ENCODE measurements around the gene ZBTB6. TPM values are rescaled to one million over a fixed set of nuclear protein-coding genes. Genes with fewer than 3 reads are reported as not detected.

The ZBTB6 gene
- total RNA-seq = 10 to 100 TPM in 2 of 5 donors, 1 to 10 TPM in 3; 2.9 to 21.3 (median 6.4) TPM
- 1 to 10 TPM; 2.3 to 4.9 (median 3.1) TPM for polyA plus RNA-seq
- long read RNA-seq, donor 1 = 0 reads
- long read RNA-seq, donor 2, full-length matches to known transcripts = 3 of 3 reads
- long read RNA-seq, donor 2, partial matches to known transcripts = 0 of 3 reads
- long read RNA-seq, donor 2, other reads (novel, unspliced or antisense) = 0 of 3 reads
- long read RNA-seq, donor 3, full-length matches to known transcripts = 3 of 3 reads
- long read RNA-seq, donor 3, partial matches to known transcripts = 0 of 3 reads
- long read RNA-seq, donor 3, other reads (novel, unspliced or antisense) = 0 of 3 reads
- long read RNA-seq, donor 4, full-length matches to known transcripts = 1 of 1 reads
- long read RNA-seq, donor 4, partial matches to known transcripts = 0 of 1 reads
- long read RNA-seq, donor 4, other reads (novel, unspliced or antisense) = 0 of 1 reads
- long read RNA-seq, donor 5 = 0 reads
- long read RNA-seq, donor 6, full-length matches to known transcripts = 3 of 3 reads
- long read RNA-seq, donor 6, partial matches to known transcripts = 0 of 3 reads
- long read RNA-seq, donor 6, other reads (novel, unspliced or antisense) = 0 of 3 reads
- long read RNA-seq, donor 7, full-length matches to known transcripts = 3 of 3 reads
- long read RNA-seq, donor 7, partial matches to known transcripts = 0 of 3 reads
- long read RNA-seq, donor 7, other reads (novel, unspliced or antisense) = 0 of 3 reads
- long read RNA-seq, donor 8, full-length matches to known transcripts = 2 of 2 reads
- long read RNA-seq, donor 8, partial matches to known transcripts = 0 of 2 reads
- long read RNA-seq, donor 8, other reads (novel, unspliced or antisense) = 0 of 2 reads
- long read RNA-seq, donor 9, full-length matches to known transcripts = 1 of 1 reads
- long read RNA-seq, donor 9, partial matches to known transcripts = 0 of 1 reads
- long read RNA-seq, donor 9, other reads (novel, unspliced or antisense) = 0 of 1 reads
- long read RNA-seq, donor 10, full-length matches to known transcripts = 1 of 1 reads
- long read RNA-seq, donor 10, partial matches to known transcripts = 0 of 1 reads
- long read RNA-seq, donor 10, other reads (novel, unspliced or antisense) = 0 of 1 reads

GRCh38 chr9:122912964-122913673 lies at the start of gene ZBTB6:
Gene ZBTB6 (minus strand): TSS chr9:122913323. CDS start chr9:122912072, 1,251 bp downstream.
- intact Hi-C loops (cut with DNase I; ENCODE audit: low total_unique reads) = no loop called here
- no peak for TF ChIP-seq CTCF (IDR thresholded peaks at IDR 0.05)
- TF ChIP-seq EP300 (IDR thresholded peaks at IDR 0.05) = no peak
- peak; percentile 47 to 68 (median 55) for TF ChIP-seq POLR2AphosphoS5 (IDR thresholded peaks at IDR 0.05)
- no peak for TF ChIP-seq POLR2A (IDR thresholded peaks at IDR 0.05)
- WGBS, 5 donors = 1 to 2% (median 1%) methylated on average over 35 of the region's 35 CpGs
- Histone ChIP-seq H3K9me3 (no peaks in the 10 kb centered on the region), H3K36me3 (peaks cover 8 to 32% (median 31%) of the 10 kb centered on the region in 4 donors), H3K27me3 (no peaks in the 10 kb centered on the region), H3K27ac (peak within 1 kb of the TSS; percentile 68 to 86 (median 83)), H3K4me1 (peaks cover 0 to 21% (median 20%) of the 10 kb centered on the region in 4 donors), H3K4me3 (peak within 1 kb of the TSS; percentile 55 to 87 (median 65))
- DNase-seq = peak; percentile 78 to 93

GRCh38 chr9:122961139-122961538 lies 48.0 kb upstream of the ZBTB6 start:
- intact Hi-C loops (cut with DNase I; ENCODE audit: low total_unique reads) = no loop called here
- WGBS, 5 donors = 86 to 100% (median 93%) methylated on average over 1 of the region's 1 CpG
- no peak overlapping the region for H3K4me3 ChIP-seq
- no peaks in the 10 kb centered on the region for H3K9me3 ChIP-seq
- peaks cover 0 to 15% (median 2%) of the 10 kb centered on the region in 4 donors for H3K4me1 ChIP-seq
- TF ChIP-seq EP300 (IDR thresholded peaks at IDR 0.05) = no peak
- no peak for TF ChIP-seq POLR2AphosphoS5 (IDR thresholded peaks at IDR 0.05)
- no peak for TF ChIP-seq CTCF (IDR thresholded peaks at IDR 0.05)
- TF ChIP-seq POLR2A (IDR thresholded peaks at IDR 0.05) = no peak
- H3K27me3 ChIP-seq = no peaks in the 10 kb centered on the region
- no peak overlapping the region for H3K27ac ChIP-seq
- H3K36me3 ChIP-seq = peaks cover 0 to 57% (median 45%) of the 10 kb centered on the region in 4 donors
- no peak for DNase-seq

GRCh38 chr9:122955961-122956360 lies 42.8 kb upstream of the ZBTB6 start:
- Histone ChIP-seq H3K27ac (no peak overlapping the region), H3K9me3 (no peaks in the 10 kb centered on the region), H3K4me3 (no peak overlapping the region), H3K36me3 (peaks cover 0 to 24% (median 16%) of the 10 kb centered on the region in 4 donors), H3K27me3 (no peaks in the 10 kb centered on the region), H3K4me1 (peaks cover 16 to 65% (median 28%) of the 10 kb centered on the region in 4 donors)
- intact Hi-C loops (cut with DNase I; ENCODE audit: low total_unique reads) = no loop called here
- no peak for DNase-seq
- TF ChIP-seq CTCF (IDR thresholded peaks at IDR 0.05) (no peak), EP300 (IDR thresholded peaks at IDR 0.05) (no peak), POLR2A (IDR thresholded peaks at IDR 0.05) (no peak), POLR2AphosphoS5 (IDR thresholded peaks at IDR 0.05) (no peak)

Data from stomach (tissue), 19 donors.